ENCODE results near the gene GPR52.

The GPR52 gene

GRCh38 chr1:174417921-174418320 lies 29.8 kb upstream of the GPR52 start:
- Histone ChIP-seq H3K4me3 (ENCODE audit: low read length) (no peak overlapping the region), H3K9me3 (ENCODE audit: control insufficient read depth, low read depth, low read length) (no peaks in the 10 kb centered on the region), H3K36me3 (ENCODE audit: control insufficient read depth, low read depth, low read length) (no peaks in the 10 kb centered on the region), H3K27ac (ENCODE audit: low read length) (no peak overlapping the region), H3K4me1 (ENCODE audit: control insufficient read depth, low read depth, low read length) (no peaks in the 10 kb centered on the region), H3K9ac (ENCODE audit: low read length) (no peak overlapping the region), H3K27me3 (ENCODE audit: control insufficient read depth, insufficient read depth, low read length) (no peaks in the 10 kb centered on the region)

- Histone ChIP-seq H3K36me3 (ENCODE audit: control insufficient read depth, low read depth, low read length) (no peaks in the 10 kb centered on the region), H3K27ac (ENCODE audit: low read length) (no peak overlapping the region)
These were observed 22.6 kb upstream of the GPR52 start for GRCh38 chr1:174425121-174425520.

GRCh38 chr1:174426153-174426552 lies 21.6 kb upstream of the GPR52 start:
- H3K27me3 ChIP-seq (ENCODE audit: control insufficient read depth, insufficient read depth, low read length), result no peaks in the 10 kb centered on the region
- H3K36me3 ChIP-seq (ENCODE audit: control insufficient read depth, low read depth, low read length), result no peaks in the 10 kb centered on the region
- no peaks in the 10 kb centered on the region for H3K4me1 ChIP-seq (ENCODE audit: control insufficient read depth, low read depth, low read length)
- no peak overlapping the region for H3K27ac ChIP-seq (ENCODE audit: low read length)
- no peaks in the 10 kb centered on the region for H3K9me3 ChIP-seq (ENCODE audit: control insufficient read depth, low read depth, low read length)
- no peak overlapping the region for H3K9ac ChIP-seq (ENCODE audit: low read length)
- H3K4me3 ChIP-seq (ENCODE audit: low read length), result no peak overlapping the region

More at GRCh38 chr1:174425121-174425520, 22.6 kb upstream of the GPR52 start:
- H3K4me3 ChIP-seq (ENCODE audit: low read length), result no peak overlapping the region
- no peaks in the 10 kb centered on the region for H3K27me3 ChIP-seq (ENCODE audit: control insufficient read depth, insufficient read depth, low read length)
- no peak overlapping the region for H3K9ac ChIP-seq (ENCODE audit: low read length)
- H3K9me3 ChIP-seq (ENCODE audit: control insufficient read depth, low read depth, low read length), result no peaks in the 10 kb centered on the region
- H3K4me1 ChIP-seq (ENCODE audit: control insufficient read depth, low read depth, low read length), result no peaks in the 10 kb centered on the region

- no peaks in the 10 kb centered on the region for H3K4me1 ChIP-seq (ENCODE audit: control insufficient read depth, low read depth, low read length)
- no peak overlapping the region for H3K27ac ChIP-seq (ENCODE audit: low read length)
- H3K9me3 ChIP-seq (ENCODE audit: control insufficient read depth, low read depth, low read length), result no peaks in the 10 kb centered on the region
- no peak overlapping the region for H3K9ac ChIP-seq (ENCODE audit: low read length)
- no peaks in the 10 kb centered on the region for H3K27me3 ChIP-seq (ENCODE audit: control insufficient read depth, insufficient read depth, low read length)
- no peaks in the 10 kb centered on the region for H3K36me3 ChIP-seq (ENCODE audit: control insufficient read depth, low read depth, low read length)
- H3K4me3 ChIP-seq (ENCODE audit: low read length), result no peak overlapping the region
These were observed 19.7 kb upstream of the GPR52 start for GRCh38 chr1:174428033-174428432.

- H3K4me3 ChIP-seq (ENCODE audit: low read length), result no peak overlapping the region
- H3K36me3 ChIP-seq (ENCODE audit: control insufficient read depth, low read depth, low read length), result no peaks in the 10 kb centered on the region
- no peaks in the 10 kb centered on the region for H3K4me1 ChIP-seq (ENCODE audit: control insufficient read depth, low read depth, low read length)
- H3K27me3 ChIP-seq (ENCODE audit: control insufficient read depth, insufficient read depth, low read length), result no peaks in the 10 kb centered on the region
- H3K9me3 ChIP-seq (ENCODE audit: control insufficient read depth, low read depth, low read length), result no peaks in the 10 kb centered on the region
- no peak overlapping the region for H3K9ac ChIP-seq (ENCODE audit: low read length)
- H3K27ac ChIP-seq (ENCODE audit: low read length), result no peak overlapping the region
These were observed 19.0 kb upstream of the GPR52 start for GRCh38 chr1:174428739-174429138.

- no peak overlapping the region for H3K4me3 ChIP-seq (ENCODE audit: low read length)
These were observed 14.3 kb upstream of the GPR52 start for GRCh38 chr1:174433451-174433850.

GRCh38 chr1:174445351-174445750 lies 2.4 kb upstream of the GPR52 start:
- no peaks in the 10 kb centered on the region for H3K9me3 ChIP-seq (ENCODE audit: control insufficient read depth, low read depth, low read length)
- H3K36me3 ChIP-seq (ENCODE audit: control insufficient read depth, low read depth, low read length), result no peaks in the 10 kb centered on the region
- H3K27ac ChIP-seq (ENCODE audit: low read length), result no peak overlapping the region
- no peak overlapping the region for H3K4me3 ChIP-seq (ENCODE audit: low read length)
- H3K27me3 ChIP-seq (ENCODE audit: control insufficient read depth, insufficient read depth, low read length), result no peaks in the 10 kb centered on the region
- H3K4me1 ChIP-seq (ENCODE audit: control insufficient read depth, low read depth, low read length), result no peaks in the 10 kb centered on the region
- no peak overlapping the region for H3K9ac ChIP-seq (ENCODE audit: low read length)

More at GRCh38 chr1:174433451-174433850, 14.3 kb upstream of the GPR52 start:
- H3K27me3 ChIP-seq (ENCODE audit: control insufficient read depth, insufficient read depth, low read length), result no peaks in the 10 kb centered on the region
- no peak overlapping the region for H3K27ac ChIP-seq (ENCODE audit: low read length)
- no peak overlapping the region for H3K9ac ChIP-seq (ENCODE audit: low read length)
- no peaks in the 10 kb centered on the region for H3K36me3 ChIP-seq (ENCODE audit: control insufficient read depth, low read depth, low read length)
- no peaks in the 10 kb centered on the region for H3K4me1 ChIP-seq (ENCODE audit: control insufficient read depth, low read depth, low read length)
- peaks cover 2% of the 10 kb centered on the region for H3K9me3 ChIP-seq (ENCODE audit: control insufficient read depth, low read depth, low read length)

GRCh38 chr1:174445817-174446216 lies 1.9 kb upstream of the GPR52 start:
- Histone ChIP-seq H3K36me3 (ENCODE audit: control insufficient read depth, low read depth, low read length) (no peaks in the 10 kb centered on the region), H3K27ac (ENCODE audit: low read length) (no peak overlapping the region), H3K27me3 (ENCODE audit: control insufficient read depth, insufficient read depth, low read length) (no peaks in the 10 kb centered on the region), H3K4me3 (ENCODE audit: low read length) (no peak overlapping the region), H3K9ac (ENCODE audit: low read length) (no peak overlapping the region), H3K9me3 (ENCODE audit: control insufficient read depth, low read depth, low read length) (no peaks in the 10 kb centered on the region), H3K4me1 (ENCODE audit: control insufficient read depth, low read depth, low read length) (no peaks in the 10 kb centered on the region)

- Histone ChIP-seq H3K4me3 (ENCODE audit: low read length) (no peak overlapping the region), H3K27ac (ENCODE audit: low read length) (no peak overlapping the region)
These were observed 743 bp downstream of the GPR52 start for GRCh38 chr1:174448531-174448883.

GRCh38 chr1:174448974-174449373 lies 1.2 kb downstream of the GPR52 start:
- no peak overlapping the region for H3K4me3 ChIP-seq (ENCODE audit: low read length)

More at GRCh38 chr1:174448531-174448883, 743 bp downstream of the GPR52 start:
- no peaks in the 10 kb centered on the region for H3K36me3 ChIP-seq (ENCODE audit: control insufficient read depth, low read depth, low read length)
- H3K4me1 ChIP-seq (ENCODE audit: control insufficient read depth, low read depth, low read length), result no peaks in the 10 kb centered on the region
- no peaks in the 10 kb centered on the region for H3K9me3 ChIP-seq (ENCODE audit: control insufficient read depth, low read depth, low read length)
- no peak overlapping the region for H3K9ac ChIP-seq (ENCODE audit: low read length)
- no peaks in the 10 kb centered on the region for H3K27me3 ChIP-seq (ENCODE audit: control insufficient read depth, insufficient read depth, low read length)

GRCh38 chr1:174451408-174451807 lies 3.6 kb downstream of the GPR52 start:
- Histone ChIP-seq H3K9me3 (ENCODE audit: control insufficient read depth, low read depth, low read length) (no peaks in the 10 kb centered on the region), H3K27me3 (ENCODE audit: control insufficient read depth, insufficient read depth, low read length) (no peaks in the 10 kb centered on the region), H3K27ac (ENCODE audit: low read length) (no peak overlapping the region), H3K4me1 (ENCODE audit: control insufficient read depth, low read depth, low read length) (no peaks in the 10 kb centered on the region), H3K9ac (ENCODE audit: low read length) (no peak overlapping the region), H3K36me3 (ENCODE audit: control insufficient read depth, low read depth, low read length) (no peaks in the 10 kb centered on the region), H3K4me3 (ENCODE audit: low read length) (no peak overlapping the region)

More at GRCh38 chr1:174448974-174449373, 1.2 kb downstream of the GPR52 start:
- Histone ChIP-seq H3K4me1 (ENCODE audit: control insufficient read depth, low read depth, low read length) (no peaks in the 10 kb centered on the region), H3K27me3 (ENCODE audit: control insufficient read depth, insufficient read depth, low read length) (no peaks in the 10 kb centered on the region), H3K9me3 (ENCODE audit: control insufficient read depth, low read depth, low read length) (no peaks in the 10 kb centered on the region), H3K27ac (ENCODE audit: low read length) (no peak overlapping the region), H3K9ac (ENCODE audit: low read length) (no peak overlapping the region), H3K36me3 (ENCODE audit: control insufficient read depth, low read depth, low read length) (no peaks in the 10 kb centered on the region)

- no peaks in the 10 kb centered on the region for H3K36me3 ChIP-seq (ENCODE audit: control insufficient read depth, low read depth, low read length)
- no peak overlapping the region for H3K27ac ChIP-seq (ENCODE audit: low read length)
- no peak overlapping the region for H3K4me3 ChIP-seq (ENCODE audit: low read length)
- no peaks in the 10 kb centered on the region for H3K9me3 ChIP-seq (ENCODE audit: control insufficient read depth, low read depth, low read length)
- H3K9ac ChIP-seq (ENCODE audit: low read length), result no peak overlapping the region
- H3K27me3 ChIP-seq (ENCODE audit: control insufficient read depth, insufficient read depth, low read length), result no peaks in the 10 kb centered on the region
- H3K4me1 ChIP-seq (ENCODE audit: control insufficient read depth, low read depth, low read length), result no peaks in the 10 kb centered on the region
These were observed 18.1 kb downstream of the GPR52 start for GRCh38 chr1:174465855-174466254.
